Activated T-helper 2 cell treated with anti-CD3 and anti-CD28 coated beads, Interferon-gamma antibody, Interleukin-2, Interleukin-4, amounts not matched to agents 10 μg/mL and 5 μg/mL and 100 μg/mL, durations not matched to agents 14 hours and 24 hours and 36 hours (primary cell): ENCODE data around the gene CDYL2. TPM values are rescaled to one million over a fixed set of nuclear protein-coding genes. Genes with fewer than 3 reads are reported as not detected.
"Not testable (repeated sequence)": the region's sequence is repeated elsewhere in the genome, so short reads cannot be mapped to it uniquely, and the experiment has no call there.

Experiments used
- DNase-seq: peaks from one replicate; pipeline ENCODE4 v3.0.0; 2021; ENCODE audit warnings: low spot score
- H3K27ac Mint-ChIP-seq: one replicate; pipeline ENCODE4 v1.8.0; 2021; ENCODE audit warnings: mixed read lengths
- H3K27me3 Mint-ChIP-seq: one replicate; pipeline ENCODE4 v1.8.0; 2021; ENCODE audit warnings: low read depth, mixed read lengths
- H3K36me3 Mint-ChIP-seq: one replicate; pipeline ENCODE4 v1.8.0; 2021; ENCODE audit warnings: low read depth, mixed read lengths
- H3K4me1 Mint-ChIP-seq: one replicate; pipeline ENCODE4 v1.8.0; 2021; ENCODE audit warnings: low read depth, mixed read lengths
- H3K4me3 Mint-ChIP-seq: one replicate; pipeline ENCODE4 v1.8.0; 2021; ENCODE audit warnings: low read depth, mild to moderate bottlenecking, moderate library complexity, mixed read lengths
- H3K9me3 Mint-ChIP-seq: one replicate; pipeline ENCODE4 v1.8.0; 2021; ENCODE audit warnings: mixed read lengths
- intact Hi-C: fragments of 100-400 bp; cut with micrococcal nuclease; formaldehyde crosslinking; loops from one replicate; pipeline ENCODE4 v1.15.1; 2023
- total RNA-seq: library from RNA; stranded (reverse); gene quantifications from 2 replicates; pipeline ENCODE4 v1.2.3, GENCODE V29; 2022

The CDYL2 gene
- total RNA-seq, 1 donor from 2014 or later, result 26.2 TPM

DNA sequence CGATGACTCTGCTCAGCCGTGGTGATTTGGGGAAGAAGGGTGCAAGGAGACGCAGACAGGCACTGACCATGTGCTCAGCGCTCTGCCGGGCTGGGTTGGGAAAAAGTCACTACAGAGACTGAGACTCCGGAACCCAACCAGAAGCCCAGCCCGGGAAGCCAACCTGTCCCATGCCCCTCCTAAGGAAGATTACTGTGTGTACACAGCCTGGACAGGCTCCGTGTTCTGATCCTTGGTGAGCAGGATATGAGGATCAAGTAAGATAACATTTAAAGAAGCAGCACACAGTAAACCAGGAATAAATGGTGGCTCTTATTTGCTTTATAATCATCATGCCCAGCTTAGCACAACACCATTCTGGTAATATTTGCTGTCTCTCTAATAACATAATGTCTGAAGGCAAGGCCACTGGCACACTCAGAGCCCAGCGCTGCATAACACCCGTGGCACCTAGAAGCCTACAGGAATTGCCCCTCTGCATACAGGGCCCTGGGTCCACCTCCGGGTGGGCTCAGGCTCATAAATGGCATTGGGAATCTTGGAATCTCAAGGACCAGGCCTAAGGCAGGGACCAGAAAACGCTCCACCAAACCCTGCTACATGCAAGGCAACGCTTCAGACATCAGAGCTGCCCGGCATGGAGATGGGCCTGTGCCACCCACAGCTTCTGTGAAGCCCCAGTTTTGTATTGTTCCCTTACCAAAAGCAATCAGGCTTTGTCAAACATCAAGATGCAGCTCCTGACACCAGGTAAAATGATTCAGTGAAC, 150.1 kb downstream of the CDYL2 start:
- peaks cover 26% of the 10 kb centered on the region for H3K36me3 Mint-ChIP-seq
- intact Hi-C loops, result loop anchor here (10.0 kb wide), 2 partner anchors 111 to 351 kb away; partner anchors contain the start of genes CENPN and CMC2

GRCh38 chr16:80652441-80652840, 152.0 kb downstream of the CDYL2 start:
- Mint-ChIP-seq H3K36me3 (peaks cover 19% of the 10 kb centered on the region), H3K9me3 (peaks cover 15% of the 10 kb centered on the region), H3K4me3 (no peak overlapping the region), H3K4me1 (peaks cover 41% of the 10 kb centered on the region), H3K27me3 (peaks cover 20% of the 10 kb centered on the region), H3K27ac (no peak overlapping the region)
- intact Hi-C loops, result loop anchor here (10.0 kb wide), 2 partner anchors 112 to 352 kb away; partner anchors contain the start of genes CENPN and CMC2
- no peak for DNase-seq

More for the DNA sequence above, 150.1 kb downstream of the CDYL2 start:
- Mint-ChIP-seq H3K9me3 (peaks cover 15% of the 10 kb centered on the region), H3K27me3 (peaks cover 10% of the 10 kb centered on the region), H3K4me3 (no peak overlapping the region), H3K27ac (no peak overlapping the region), H3K4me1 (peaks cover 45% of the 10 kb centered on the region)
- no peak for DNase-seq

- intact Hi-C loops, result loop anchor here (10.0 kb wide), 2 partner anchors 115 to 355 kb away; partner anchors contain the start of genes CENPN and CMC2
- H3K9me3 Mint-ChIP-seq, result peaks cover 25% of the 10 kb centered on the region
- H3K4me1 Mint-ChIP-seq, result peaks cover 24% of the 10 kb centered on the region
- H3K36me3 Mint-ChIP-seq, result peaks cover 20% of the 10 kb centered on the region
- not testable (repeated sequence) for H3K27ac Mint-ChIP-seq, H3K4me3 Mint-ChIP-seq, DNase-seq
- H3K27me3 Mint-ChIP-seq, result peaks cover 20% of the 10 kb centered on the region
Observed at GRCh38 chr16:80650281-80650680, 154.1 kb downstream of the CDYL2 start.

GRCh38 chr16:80640316-80640715, 164.1 kb downstream of the CDYL2 start:
- no peaks in the 10 kb centered on the region for H3K27me3 Mint-ChIP-seq
- H3K36me3 Mint-ChIP-seq, result peaks cover 14% of the 10 kb centered on the region
- intact Hi-C loops, result no loop called here
- H3K4me3 Mint-ChIP-seq, result no peak overlapping the region
- no peak overlapping the region for H3K27ac Mint-ChIP-seq
- no peaks in the 10 kb centered on the region for H3K4me1 Mint-ChIP-seq
- H3K9me3 Mint-ChIP-seq, result peaks cover 23% of the 10 kb centered on the region
- no peak for DNase-seq

DNA sequence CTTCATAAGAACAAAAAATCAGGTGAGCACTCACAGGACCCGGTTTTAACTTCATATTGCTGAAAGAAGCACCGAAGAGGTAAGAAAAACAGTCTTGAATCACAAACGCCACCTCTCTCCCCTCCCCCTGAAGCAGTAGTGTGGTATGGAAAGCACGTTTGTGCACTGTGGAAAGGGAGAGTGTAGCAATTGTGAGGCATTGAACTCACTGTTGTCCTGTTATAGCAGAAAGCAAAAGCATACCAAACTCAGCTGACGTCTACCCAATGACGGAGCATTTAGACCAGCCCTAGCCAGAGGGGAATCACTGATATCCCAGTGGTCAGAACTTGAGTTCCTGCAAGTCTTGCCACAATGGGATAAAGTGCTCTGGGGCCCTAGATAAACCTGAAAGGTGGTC, 164.8 kb downstream of the CDYL2 start:
- Mint-ChIP-seq H3K4me1 (no peaks in the 10 kb centered on the region), H3K27ac (no peak overlapping the region), H3K4me3 (no peak overlapping the region), H3K9me3 (peaks cover 27% of the 10 kb centered on the region), H3K27me3 (no peaks in the 10 kb centered on the region), H3K36me3 (peaks cover 17% of the 10 kb centered on the region)
- DNase-seq, result no peak
- intact Hi-C loops, result no loop called here

DNA sequence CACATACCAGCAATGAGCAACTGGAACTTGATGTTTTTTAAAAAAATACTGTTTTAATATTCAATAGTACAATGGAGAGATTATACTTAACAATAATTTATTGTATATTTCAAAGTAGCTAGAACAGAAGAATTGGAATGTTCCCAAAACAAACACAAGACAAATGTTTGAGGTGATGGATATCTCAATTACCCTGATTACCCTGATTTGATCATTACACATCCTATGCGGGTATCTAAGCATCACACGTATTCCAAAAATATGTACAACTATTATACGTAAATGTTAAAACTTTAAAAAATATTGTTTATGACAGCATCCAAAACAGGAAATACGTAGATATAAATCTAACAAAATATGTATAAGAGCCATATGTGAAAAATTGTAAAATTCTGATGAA, 166.8 kb downstream of the CDYL2 start:
- intact Hi-C loops, result no loop called here
- H3K4me3 Mint-ChIP-seq, result no peak overlapping the region
- peaks cover 23% of the 10 kb centered on the region for H3K9me3 Mint-ChIP-seq
- H3K27me3 Mint-ChIP-seq, result no peaks in the 10 kb centered on the region
- no peak overlapping the region for H3K27ac Mint-ChIP-seq
- no peaks in the 10 kb centered on the region for H3K4me1 Mint-ChIP-seq
- peaks cover 15% of the 10 kb centered on the region for H3K36me3 Mint-ChIP-seq
- no peak for DNase-seq

- Mint-ChIP-seq H3K4me1 (no peaks in the 10 kb centered on the region), H3K27me3 (no peaks in the 10 kb centered on the region), H3K27ac (no peak overlapping the region), H3K4me3 (no peak overlapping the region), H3K36me3 (peaks cover 57% of the 10 kb centered on the region), H3K9me3 (peaks cover 34% of the 10 kb centered on the region)
- DNase-seq, result no peak
- intact Hi-C loops, result no loop called here
Observed at GRCh38 chr16:80631581-80631980, 172.8 kb downstream of the CDYL2 start.

GRCh38 chr16:80628254-80628653, 176.1 kb downstream of the CDYL2 start:
- peaks cover 3% of the 10 kb centered on the region for H3K4me1 Mint-ChIP-seq
- peaks cover 23% of the 10 kb centered on the region for H3K9me3 Mint-ChIP-seq
- no peak for DNase-seq
- H3K27ac Mint-ChIP-seq, result no peak overlapping the region
- H3K4me3 Mint-ChIP-seq, result no peak overlapping the region
- peaks cover 60% of the 10 kb centered on the region for H3K36me3 Mint-ChIP-seq
- intact Hi-C loops, result no loop called here
- H3K27me3 Mint-ChIP-seq, result no peaks in the 10 kb centered on the region

DNA sequence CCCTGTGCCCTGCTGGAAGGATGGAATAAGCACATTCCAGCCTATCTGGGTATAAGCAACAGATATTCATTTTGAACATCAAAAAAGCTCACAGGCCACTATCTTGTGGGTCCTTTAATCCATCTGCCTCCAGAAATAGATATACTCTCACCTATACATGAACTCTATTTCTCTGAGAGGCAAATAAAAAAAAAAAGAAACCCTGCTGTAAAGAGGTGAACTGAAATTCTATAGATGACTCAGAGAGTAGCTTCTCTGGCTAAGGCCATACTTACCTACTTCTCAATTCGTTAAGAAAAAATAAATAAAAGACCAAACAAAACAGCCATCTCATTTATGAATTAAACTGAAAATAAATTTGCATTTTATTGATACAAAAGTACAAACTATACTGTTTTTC, 177.3 kb downstream of the CDYL2 start:
- H3K9me3 Mint-ChIP-seq, result peaks cover 23% of the 10 kb centered on the region
- no peak for DNase-seq
- intact Hi-C loops, result no loop called here
- no peak overlapping the region for H3K27ac Mint-ChIP-seq
- H3K27me3 Mint-ChIP-seq, result no peaks in the 10 kb centered on the region
- H3K4me1 Mint-ChIP-seq, result peaks cover 3% of the 10 kb centered on the region
- H3K4me3 Mint-ChIP-seq, result no peak overlapping the region
- peaks cover 54% of the 10 kb centered on the region for H3K36me3 Mint-ChIP-seq

- Mint-ChIP-seq H3K27me3 (no peaks in the 10 kb centered on the region), H3K4me3 (no peak overlapping the region), H3K27ac (no peak overlapping the region), H3K9me3 (peaks cover 18% of the 10 kb centered on the region), H3K36me3 (peaks cover 34% of the 10 kb centered on the region), H3K4me1 (peaks cover 3% of the 10 kb centered on the region)
- DNase-seq, result no peak
- intact Hi-C loops, result no loop called here
Observed at GRCh38 chr16:80623376-80623775, 181.0 kb downstream of the CDYL2 start.

DNA sequence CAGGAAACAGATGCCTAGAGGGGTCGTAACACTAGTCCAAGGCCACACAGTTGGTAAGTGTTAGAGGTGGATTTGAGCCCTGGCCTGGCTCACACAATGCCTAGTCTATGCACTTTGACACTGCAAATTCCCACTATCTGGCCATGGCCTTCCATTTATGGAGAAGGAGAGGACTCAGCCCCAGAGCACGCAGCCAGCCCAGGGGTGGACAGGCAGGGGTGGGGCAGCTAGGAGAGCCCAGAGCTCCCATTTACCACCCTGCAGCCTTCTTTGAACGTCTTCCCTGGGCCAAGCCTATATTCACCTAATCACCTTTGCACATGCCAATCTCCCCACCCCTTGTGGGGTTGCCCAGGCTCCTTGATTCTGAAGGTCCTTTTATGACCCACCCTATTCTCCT, 182.4 kb downstream of the CDYL2 start:
- Mint-ChIP-seq H3K9me3 (peaks cover 10% of the 10 kb centered on the region), H3K36me3 (peaks cover 28% of the 10 kb centered on the region), H3K4me1 (peaks cover 3% of the 10 kb centered on the region), H3K27me3 (no peaks in the 10 kb centered on the region), H3K4me3 (no peak overlapping the region), H3K27ac (no peak overlapping the region)
- no peak for DNase-seq
- intact Hi-C loops, result no loop called here

- no peaks in the 10 kb centered on the region for H3K4me1 Mint-ChIP-seq
- no peaks in the 10 kb centered on the region for H3K27me3 Mint-ChIP-seq
- no peak overlapping the region for H3K4me3 Mint-ChIP-seq
- peaks cover 33% of the 10 kb centered on the region for H3K36me3 Mint-ChIP-seq
- DNase-seq, result no peak
- intact Hi-C loops, result no loop called here
- peaks cover 10% of the 10 kb centered on the region for H3K9me3 Mint-ChIP-seq
- H3K27ac Mint-ChIP-seq, result no peak overlapping the region
Observed at GRCh38 chr16:80620736-80621605, 183.4 kb downstream of the CDYL2 start.

GRCh38 chr16:80619824-80620223, 184.6 kb downstream of the CDYL2 start:
- no peak overlapping the region for H3K4me3 Mint-ChIP-seq
- intact Hi-C loops, result no loop called here
- peaks cover 2% of the 10 kb centered on the region for H3K4me1 Mint-ChIP-seq
- no peaks in the 10 kb centered on the region for H3K27me3 Mint-ChIP-seq
- H3K36me3 Mint-ChIP-seq, result peaks cover 39% of the 10 kb centered on the region
- DNase-seq, result no peak
- peaks cover 5% of the 10 kb centered on the region for H3K9me3 Mint-ChIP-seq
- H3K27ac Mint-ChIP-seq, result no peak overlapping the region
